HG03175 (cell line): Measurements from ENCODE around the gene ANKLE1.
"Not testable (repeated sequence)": the region's sequence is repeated elsewhere in the genome, so short reads cannot be mapped to it uniquely, and the experiment has no call there.

Experiments
- ATAC-seq: cut with Tn5 transposase; IDR thresholded peaks from one replicate; pipeline ENCODE4 v1.9.1; 2021; ENCODE audit warnings: mild to moderate bottlenecking, moderate library complexity; ENCODE audit not compliant: unreplicated experiment

ANKLE1 gene

DNA sequence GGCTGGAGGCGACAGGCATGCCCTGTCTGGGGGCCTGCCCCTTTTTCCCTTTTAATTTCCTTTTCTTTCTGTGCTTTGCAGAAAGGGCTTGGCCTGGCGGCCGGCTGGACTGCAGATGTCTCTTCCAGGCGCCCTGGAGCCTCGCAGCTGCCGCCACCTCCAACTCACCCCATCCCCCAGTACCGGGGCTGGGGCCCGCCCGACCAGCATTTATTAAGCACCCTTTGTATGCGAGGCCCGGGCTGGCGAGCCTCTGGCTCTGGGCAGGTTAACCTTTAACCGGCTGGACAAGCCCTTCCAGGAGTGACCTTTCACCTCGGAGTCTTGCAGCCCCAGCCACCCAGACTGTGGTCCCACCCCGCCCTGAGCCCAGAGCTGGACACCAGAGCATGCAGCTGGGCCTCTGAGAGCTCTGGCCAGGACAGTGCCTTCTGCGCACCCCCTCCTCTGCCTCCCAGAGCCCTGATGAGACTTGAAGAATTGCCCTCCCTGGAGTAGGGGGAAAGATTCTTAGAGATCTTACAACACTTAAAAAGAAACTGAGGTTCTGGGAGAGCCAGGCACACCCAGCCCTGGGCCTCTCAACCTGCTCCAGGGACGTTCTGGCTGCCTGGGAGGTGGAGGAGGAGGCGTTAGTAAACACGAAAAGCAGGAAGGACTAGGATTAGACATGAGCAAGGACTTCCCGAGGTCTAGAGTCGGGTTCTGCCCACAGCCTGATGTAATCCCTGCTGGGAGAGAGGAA is 34.8 kb upstream of the ANKLE1 start:
- ATAC-seq = no peak

DNA sequence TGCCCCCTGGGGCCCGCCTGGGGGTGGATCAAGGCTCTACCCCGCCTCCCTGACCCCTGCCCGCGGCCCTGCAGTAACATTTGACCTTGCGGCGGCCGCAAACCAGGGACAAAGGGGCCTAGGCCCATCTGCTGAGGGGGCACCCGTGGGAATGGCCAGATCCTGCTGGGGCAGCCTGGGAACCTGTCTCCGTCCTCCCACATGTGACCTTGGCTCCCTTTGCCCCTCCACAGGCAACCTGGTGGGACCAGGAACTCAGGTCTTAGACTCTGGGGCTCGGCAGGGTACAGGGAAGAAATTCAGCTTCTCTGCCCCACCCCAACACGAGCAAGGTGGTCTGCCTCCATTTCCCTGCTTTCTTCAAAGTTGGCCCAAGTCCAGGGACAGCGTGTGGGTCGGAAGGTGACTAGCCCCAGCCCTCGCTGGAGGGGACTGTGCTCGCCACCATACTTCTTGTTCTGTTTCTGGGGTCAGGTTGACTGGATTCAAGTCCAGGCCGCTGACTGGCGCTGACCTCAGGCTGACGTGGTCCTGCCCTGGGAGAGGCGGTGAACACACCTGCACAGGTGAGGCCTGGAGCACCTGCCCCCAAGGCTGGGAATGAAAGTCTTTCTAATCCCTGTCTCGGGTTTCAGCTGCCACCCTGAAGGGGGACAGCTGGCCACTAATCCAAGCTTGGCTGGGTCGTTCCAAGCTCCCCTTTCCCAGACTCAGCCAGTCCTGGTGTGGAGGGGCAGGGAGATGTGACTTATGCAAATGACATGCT is 33.5 kb upstream of the ANKLE1 start:
- no peak for ATAC-seq

DNA sequence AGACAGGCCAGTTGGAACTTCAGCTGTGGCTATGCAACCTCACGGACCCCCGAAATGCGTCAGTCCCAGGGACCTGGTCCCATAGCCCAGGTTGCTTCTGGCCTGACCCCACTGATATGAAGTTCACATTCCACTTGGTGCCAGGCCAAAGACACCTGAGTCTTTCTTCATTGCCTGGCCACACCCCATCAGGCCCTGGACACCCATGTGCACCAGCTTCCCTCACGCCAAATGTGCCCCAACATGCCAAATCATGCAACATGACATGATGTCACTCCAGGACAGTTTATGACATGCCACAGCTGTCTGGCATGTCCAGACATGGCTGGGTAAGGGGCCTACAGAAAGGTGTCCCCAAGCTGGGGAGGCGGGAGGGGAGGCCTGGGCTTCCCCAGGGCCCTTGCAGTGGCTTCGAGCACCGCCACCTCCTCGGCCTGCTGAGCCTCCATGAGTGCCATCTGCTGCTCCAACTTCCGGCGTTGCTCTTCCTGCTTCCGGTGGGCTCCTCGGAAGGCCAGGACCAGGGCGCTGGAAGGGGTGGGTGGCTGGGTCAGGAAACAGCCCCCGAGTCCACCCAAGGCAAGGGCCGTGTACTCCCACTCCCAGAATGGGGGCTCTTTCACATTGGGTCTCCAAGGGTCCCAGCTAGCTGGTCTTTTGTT is 31.7 kb upstream of the ANKLE1 start:
- no peak for ATAC-seq

DNA sequence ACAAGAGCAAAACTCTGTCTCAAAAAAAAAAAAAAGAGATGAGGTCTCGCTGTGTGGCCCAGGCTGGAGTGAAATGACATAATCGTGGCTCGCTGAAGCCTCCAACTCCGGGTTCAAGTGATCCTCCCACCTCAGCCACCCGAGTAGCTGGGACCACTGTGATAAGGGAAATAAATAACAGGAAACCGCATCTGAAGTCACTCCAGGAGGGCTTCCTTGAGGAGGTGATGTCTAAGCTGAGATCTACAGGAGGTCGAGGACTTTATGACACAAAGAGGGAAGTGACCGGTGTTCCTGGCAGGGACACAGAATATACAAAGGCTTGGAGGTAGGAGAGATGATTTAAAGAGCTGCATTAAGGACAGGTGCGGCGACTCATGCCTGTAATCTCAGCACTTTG is 27.1 kb upstream of the ANKLE1 start:
- no peak for ATAC-seq

DNA sequence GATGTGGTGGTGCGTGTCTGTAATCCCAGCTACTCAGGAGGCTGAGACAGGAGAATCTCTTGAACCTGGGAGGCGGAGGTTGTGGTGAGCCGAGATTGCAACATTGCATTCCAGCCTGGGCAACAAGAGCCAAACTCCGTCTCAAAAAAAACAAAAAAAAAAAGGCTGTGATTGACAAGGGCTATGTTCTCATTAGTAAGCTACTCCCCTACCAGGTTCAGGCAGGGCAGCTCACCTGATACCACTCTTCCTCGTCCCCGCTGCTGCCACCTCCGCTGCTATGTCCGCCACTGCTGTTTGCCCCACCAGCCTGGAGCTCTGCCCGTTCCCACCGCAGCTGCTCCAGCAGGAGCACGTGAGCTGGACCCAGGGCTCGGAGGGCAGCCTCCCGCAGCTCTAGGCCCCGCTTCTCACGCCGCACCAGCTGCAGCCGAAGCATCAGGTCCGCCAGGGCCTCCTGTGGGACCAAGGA is 26.5 kb upstream of the ANKLE1 start:
- ATAC-seq = no peak

DNA sequence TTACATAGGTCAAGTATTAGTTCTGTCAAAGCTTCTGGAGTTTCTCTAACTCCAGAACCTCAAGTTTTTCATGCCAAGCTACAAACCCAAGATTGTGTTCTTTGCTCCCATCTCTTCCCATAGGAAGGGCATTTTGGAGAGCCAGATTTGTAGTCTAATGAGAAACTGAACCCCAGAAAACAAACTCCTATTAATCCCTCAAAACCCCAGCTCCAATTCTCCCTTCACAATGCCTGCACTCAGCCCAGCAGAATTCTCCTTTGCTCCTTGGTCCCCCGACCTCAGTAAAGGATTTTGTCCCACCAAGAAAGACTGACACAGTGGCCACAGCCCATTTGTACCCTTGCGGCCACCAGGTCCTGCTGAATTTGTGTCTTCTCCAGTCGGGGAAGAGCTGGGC is 25.6 kb upstream of the ANKLE1 start:
- no peak for ATAC-seq

DNA sequence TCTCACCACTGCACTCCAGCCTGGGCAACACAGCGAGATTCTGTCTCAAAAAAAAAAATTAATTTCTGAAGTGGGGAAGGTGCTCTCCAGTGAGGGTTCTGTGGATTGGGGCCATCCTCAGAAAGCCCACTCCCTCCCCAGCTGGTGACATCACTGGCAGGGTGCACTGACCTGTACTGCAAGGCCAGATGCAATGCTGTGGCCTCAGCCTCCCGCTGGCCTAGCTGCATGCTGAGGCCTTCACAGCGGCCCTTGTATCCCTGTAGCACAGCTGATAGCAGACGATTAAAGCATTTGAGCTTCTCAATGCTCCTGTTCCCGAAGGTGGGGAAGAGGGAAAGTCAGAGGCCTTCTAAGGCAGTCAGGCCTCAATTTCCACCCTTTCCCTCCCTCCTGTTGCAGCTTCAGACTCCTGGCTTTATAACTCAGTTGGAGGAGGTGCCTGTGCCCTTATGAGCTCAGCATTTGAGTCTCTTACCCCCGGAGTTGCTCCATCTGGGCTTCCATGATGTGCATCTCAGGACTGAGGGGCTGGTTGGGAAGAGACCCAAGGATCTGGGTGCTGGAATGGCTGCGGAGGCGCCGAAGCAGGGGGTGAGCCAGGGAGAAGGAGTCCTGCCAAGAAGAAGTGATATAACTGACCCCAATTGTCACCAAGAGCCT is 22.5 kb upstream of the ANKLE1 start:
- no peak for ATAC-seq

DNA sequence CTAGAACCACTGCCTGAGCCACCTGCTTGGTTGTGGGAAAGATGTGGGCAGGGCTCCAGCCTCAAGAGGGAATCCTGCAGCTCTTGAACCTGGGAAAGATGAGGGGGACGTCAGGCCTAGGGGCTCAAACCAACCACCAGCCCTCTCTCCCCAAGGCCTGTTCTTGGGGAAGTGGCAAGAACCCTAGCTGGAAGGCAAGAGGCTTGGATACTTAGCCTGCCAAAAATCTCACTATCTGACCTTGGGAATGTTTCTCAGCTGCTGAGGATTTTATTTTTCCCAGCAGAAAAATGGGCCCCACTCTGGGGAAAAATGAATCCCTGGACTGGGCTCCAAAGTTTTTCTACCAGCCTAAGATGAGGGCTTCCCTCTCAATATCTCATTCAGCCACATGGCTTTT is 21.8 kb upstream of the ANKLE1 start:
- no peak for ATAC-seq

DNA sequence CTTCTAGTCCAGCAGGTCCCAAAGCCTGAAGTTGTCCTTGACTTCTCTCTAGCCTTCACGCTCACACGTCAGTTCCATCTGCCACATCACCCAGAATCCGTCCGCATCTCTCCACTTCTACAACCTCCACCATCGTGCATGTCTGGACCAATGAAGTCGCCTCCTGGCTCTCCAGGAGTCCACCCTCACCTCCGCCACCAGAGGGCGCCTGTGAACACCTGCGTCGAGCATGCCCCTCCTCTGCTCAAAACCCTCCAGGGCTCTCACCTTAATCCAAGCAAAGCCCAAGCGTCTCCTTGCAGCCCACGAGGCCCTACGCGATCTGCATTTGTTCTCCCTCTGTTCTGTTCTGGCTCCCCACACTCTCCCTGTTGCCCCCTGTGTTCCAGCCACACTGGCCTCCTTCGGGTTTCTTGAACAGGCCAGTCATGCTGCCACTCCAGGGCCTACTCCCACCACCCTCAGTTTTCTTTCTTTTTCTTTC is 20.8 kb upstream of the ANKLE1 start:
- peak; percentile 81 for ATAC-seq

DNA sequence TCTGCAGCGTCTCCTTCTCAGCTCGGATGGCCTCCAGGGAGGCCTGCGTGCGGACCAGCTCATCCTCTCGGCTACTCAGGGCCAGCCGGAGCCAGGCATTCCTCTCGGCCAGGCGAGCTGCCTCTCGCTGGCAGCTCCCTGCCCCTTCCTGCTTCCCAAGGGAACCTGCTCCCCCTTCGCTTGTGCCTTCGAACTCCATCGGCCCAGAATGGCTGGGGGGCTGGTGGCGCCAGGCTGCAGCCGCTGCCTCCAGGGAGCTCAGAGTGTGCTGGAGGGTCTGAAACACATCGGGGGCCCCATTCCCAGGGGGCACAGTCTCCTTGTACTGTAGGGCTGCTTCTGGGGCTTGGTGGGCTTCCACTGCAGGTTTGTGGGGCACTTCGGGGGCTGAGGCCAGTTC is 19.1 kb upstream of the ANKLE1 start:
- no peak for ATAC-seq

DNA sequence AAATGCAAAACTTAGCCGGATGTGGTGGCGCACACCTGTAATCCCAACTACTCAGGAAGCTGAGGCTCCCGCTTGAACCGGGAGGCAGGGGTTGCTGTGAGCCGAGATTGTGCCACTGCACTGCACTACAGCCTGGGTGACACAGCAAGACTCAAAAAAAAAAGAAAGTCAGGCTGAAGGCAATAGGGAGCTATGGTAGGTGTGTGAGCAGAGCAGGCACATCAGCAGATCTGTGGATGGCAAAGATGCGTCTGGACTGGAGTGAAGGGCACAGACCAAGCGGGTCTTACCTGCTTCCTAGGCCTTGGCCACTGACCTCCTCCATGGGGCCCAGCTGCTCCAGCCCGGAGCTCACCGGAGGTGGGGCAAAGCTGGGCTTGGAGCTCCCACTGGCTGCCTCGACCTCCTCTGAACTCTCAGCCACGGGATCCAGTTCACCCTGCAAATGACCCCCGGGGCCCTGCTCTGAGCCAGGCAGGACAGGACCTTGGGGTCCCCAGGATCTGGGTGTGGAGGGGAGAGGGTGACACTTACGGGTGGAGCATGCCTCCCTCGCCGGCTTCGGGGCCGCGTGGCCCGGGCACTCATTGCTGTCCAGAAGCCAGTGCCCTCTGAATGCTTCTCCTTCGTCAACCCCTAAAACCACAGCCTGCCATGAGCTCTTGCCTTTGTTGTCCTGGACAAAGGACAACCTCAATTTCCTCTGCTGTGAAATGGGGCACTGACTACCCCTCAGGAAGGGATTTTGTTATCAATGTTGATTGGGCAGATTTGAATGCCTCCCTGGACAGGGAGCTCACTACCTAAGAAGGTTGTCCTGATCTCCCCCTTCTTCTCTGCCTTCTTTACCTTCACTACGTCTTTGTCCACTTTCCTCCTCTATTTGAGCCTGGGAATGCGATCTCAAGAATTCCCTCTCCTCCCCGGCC is 17.7 kb upstream of the ANKLE1 start:
- ATAC-seq = no peak

DNA sequence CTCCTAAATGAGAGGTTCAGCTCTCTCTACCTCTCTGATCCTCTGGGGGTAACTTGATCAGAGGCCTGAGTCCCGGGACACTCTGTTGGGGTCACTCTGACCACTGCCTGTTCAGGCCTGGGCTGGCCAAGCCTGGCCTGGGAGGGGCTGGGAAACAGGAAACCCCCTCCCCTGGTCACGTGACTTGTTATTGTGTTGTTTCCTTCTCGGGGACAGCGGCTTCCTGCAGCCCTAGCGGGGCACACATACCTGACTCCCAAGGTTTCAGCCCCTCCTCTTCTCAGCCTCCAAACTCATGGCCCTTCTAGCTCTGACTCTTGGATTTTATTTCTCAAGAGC is 17.1 kb upstream of the ANKLE1 start, which contains the start of gene USHBP1:
USHBP1 (minus strand) TSS at position 105 of the 339 bp plus-strand sequence. CDS start 446 bp downstream, outside the sequence.
- no peak for ATAC-seq

DNA sequence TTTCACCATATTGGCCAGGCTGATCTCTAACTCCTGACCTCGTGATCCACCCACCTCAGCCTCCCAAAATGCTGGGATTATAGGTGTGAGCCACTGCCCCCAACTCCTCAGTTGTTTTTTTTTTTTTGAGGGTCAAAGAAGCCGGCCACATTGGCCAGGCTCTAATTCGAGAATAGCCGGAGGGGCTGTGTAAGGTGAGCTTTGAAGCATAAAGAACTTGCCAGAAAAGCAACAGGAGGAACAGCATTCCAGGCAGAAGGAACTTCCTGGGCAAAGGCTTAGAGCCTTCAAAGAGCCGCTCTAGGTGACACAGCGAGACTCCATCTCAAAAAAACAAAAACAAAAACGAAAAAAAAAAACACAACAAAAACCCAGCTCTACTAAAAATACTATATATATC is 15.7 kb upstream of the ANKLE1 start:
- ATAC-seq = no peak

DNA sequence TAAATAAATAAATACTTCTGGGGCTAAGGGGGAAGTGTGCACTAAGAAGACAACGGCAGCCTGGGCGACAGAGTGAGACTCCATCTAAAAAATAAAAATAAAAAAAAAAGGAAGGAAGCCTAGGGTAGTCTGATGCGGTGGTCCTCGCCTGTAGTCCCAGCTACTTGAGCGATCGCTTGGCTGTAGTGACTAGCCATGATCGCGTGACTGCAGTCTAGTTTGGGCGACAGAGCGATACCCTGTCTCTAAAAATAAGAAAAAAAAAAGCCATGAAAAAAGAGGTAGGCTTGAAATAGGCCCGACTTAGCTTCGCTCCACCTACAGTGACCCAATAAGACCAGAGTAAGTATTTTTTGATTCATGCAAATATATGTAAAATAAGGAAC is 15.1 kb upstream of the ANKLE1 start:
- no peak for ATAC-seq

DNA sequence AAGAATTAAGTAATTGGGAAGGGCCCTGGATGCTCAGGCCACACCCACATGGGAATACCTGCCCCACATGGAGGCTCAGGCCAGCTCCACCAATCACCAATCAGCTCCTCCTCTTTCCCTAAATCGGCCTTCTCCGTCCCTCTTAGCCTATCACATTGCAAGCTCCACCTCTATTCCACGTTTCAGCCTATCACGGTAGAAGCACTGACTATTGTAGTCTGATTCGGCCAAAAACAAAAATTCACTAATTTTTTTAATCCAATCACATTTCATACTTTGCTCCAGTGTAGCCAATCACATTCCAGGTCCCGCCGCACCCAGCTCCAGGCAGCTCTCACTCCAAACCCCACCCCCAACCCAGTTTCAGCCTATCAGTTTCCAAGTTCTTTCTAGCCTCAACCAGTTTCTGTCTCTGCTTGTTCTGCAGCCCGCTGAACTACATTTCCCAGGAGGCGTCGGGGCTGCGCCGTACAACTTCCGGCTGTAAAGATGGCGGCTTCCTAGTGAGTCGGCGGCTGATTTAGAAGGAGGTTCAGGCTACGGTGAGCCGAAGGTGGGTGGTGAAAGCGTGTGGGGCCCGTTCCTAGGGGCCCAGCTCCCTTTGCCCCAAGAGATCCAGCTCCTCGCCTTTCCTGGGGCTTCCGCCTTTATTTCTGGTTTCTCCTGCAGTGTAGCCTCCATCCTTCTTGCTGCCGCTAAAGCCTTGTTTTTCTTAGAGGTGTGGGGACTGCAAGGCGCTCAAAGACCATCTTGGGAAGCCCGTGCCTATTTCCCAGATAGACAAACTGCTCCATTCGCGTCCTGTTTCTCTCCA is 14.5 kb upstream of the ANKLE1 start, which contains the start of gene BABAM1:
BABAM1 (plus strand) TSS at position 469 of the 814 bp plus-strand sequence. CDS start 1,364 bp downstream, outside the sequence.
- ATAC-seq = peak; percentile 88

DNA sequence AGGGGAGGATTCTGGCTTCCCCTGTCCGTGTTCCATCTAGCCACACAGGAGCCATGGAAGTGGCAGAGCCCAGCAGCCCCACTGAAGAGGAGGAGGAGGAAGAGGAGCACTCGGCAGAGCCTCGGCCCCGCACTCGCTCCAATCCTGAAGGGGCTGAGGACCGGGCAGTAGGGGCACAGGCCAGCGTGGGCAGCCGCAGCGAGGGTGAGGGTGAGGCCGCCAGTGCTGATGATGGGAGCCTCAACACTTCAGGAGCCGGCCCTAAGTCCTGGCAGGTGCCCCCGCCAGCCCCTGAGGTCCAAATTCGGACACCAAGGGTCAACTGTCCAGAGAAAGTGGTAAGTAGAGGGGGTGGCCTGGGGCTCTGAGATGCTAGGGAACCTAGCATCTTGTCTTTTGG is 12.9 kb upstream of the ANKLE1 start:
- ATAC-seq = no peak

DNA sequence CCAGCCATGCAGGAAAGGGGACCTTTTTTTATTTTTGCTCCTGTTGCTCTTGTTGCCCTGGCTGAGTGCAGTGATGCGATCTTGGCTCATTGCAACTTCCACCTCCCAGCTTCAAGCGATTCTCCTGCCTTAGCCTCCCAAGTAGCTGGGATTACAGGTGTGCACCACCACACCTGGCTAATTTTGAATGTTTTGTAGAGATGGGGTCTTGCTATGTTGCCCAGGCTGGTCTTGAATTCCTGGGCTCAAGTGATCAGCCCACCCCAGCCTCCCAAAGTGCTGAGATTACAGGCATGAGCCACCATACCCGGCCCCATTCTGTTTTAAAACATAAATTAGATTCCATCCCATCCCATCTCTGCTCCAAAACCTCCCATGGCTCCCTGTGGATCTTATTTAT is 6.8 kb upstream of the ANKLE1 start:
- ATAC-seq = not testable (repeated sequence)

DNA sequence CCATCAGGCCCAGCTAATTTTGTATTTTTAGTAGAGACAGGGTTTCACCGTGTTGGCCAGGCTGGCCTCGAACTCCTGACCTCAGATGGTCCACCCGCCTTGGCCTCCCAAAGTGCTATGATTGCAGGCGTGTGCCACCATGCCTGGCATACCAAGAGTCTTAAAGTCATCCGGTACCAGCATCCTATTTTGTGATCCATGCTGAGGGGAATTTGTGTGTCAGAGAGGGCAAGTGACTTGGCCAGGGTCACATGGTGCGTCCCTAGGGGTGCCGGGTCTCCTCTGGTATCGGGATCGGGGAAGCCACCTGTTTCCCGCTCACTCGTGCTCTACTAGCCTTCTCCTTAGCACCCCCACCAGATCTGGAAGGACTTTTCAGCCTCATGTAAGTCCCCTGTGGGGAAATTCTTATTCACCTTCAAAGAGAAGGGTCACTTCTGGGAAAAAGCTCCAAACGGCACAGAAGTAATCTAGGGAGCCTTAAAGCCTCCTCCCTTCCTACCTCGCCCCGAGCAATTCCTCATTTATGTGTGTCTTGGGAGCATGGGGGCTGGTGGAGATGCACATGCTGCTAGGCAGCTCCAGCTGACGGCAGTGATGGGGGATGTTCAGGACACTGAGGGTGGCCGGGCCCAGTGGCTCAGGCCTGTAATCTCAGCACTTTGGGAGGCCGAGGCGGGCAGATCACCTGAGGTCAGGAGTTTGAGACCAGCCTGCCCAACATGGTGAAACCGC is 6.1 kb upstream of the ANKLE1 start:
- no peak for ATAC-seq
